K562 (cell line): ENCODE data around the gene EZH1. TPM values are rescaled to one million over a fixed set of nuclear protein-coding genes. Genes with fewer than 3 reads are reported as not detected.

ENCODE experiments used
- ATF4 ChIP-seq: fragments of 450-650 bp; formaldehyde crosslinking; IDR thresholded peaks from 2 replicates; pipeline ENCODE4 v1.4.0; 2022; ENCODE audit warnings: mild to moderate bottlenecking, moderate library complexity
- CREB1 ChIP-seq, 2 experiments: sonication (generic) in 1 of 2; formaldehyde crosslinking in 1 of 2; IDR thresholded peaks; 2 replicates each; pipeline versions ENCODE4 v1.6.1 to v1.8.0; 2012 to 2022; ENCODE audit warnings: inconsistent platforms in 1 of 2, mild to moderate bottlenecking in 1 of 2, missing genetic modification reagents in 1 of 2, moderate library complexity in 1 of 2
- E2F1 ChIP-seq: sonication (generic); formaldehyde crosslinking; IDR thresholded peaks from 2 replicates; pipeline ENCODE4 v1.8.1; 2023; ENCODE audit warnings: mild to moderate bottlenecking, missing genetic modification reagents, moderate library complexity
- FOXA3 ChIP-seq, 2 experiments: fragments of 450-650 bp in 1 of 2; sonication (generic) in 1 of 2; formaldehyde crosslinking; IDR thresholded peaks in 1 of 2; conservative IDR thresholded peaks in 1 of 2; 2 replicates each; pipeline versions ENCODE4 v1.4.0 to v1.8.0; 2020 to 2022; ENCODE audit warnings: mild to moderate bottlenecking in 2 of 2, missing genetic modification reagents in 1 of 2
- GTF2F1 ChIP-seq: IDR thresholded peaks from 2 replicates; pipeline ENCODE4 v1.6.1; 2011; ENCODE audit warnings: low read depth, low read length, improper control_type of control experiment
- HDAC1 ChIP-seq, 2 experiments: fragments of 450-650 bp; IDR thresholded peaks; 2 replicates each; pipeline ENCODE4 v1.6.1; 2016 to 2017; ENCODE audit warnings: inconsistent platforms in 1 of 2, mild to moderate bottlenecking in 1 of 2, moderate library complexity in 1 of 2
- HIVEP1 ChIP-seq: fragments of 250-450 bp; sonication (Bioruptor Pico); IDR thresholded peaks from 2 replicates; pipeline ENCODE4 v1.4.0; 2020; ENCODE audit warnings: mild to moderate bottlenecking
- HMGN3 ChIP-seq: IDR thresholded peaks from 2 replicates; pipeline ENCODE4 v1.6.1; 2011; ENCODE audit warnings: borderline replicate concordance, low read depth, mild to moderate bottlenecking, mixed read lengths, low read length; ENCODE audit not compliant: insufficient read length; ENCODE audit errors: extremely low read depth
- LEF1 ChIP-seq: fragments of 450-650 bp; IDR thresholded peaks from 2 replicates; pipeline ENCODE4 v1.6.1; 2016; ENCODE audit warnings: mild to moderate bottlenecking
- MAFK ChIP-seq: IDR thresholded peaks from 2 replicates; pipeline ENCODE4 v1.6.1; 2011; ENCODE audit warnings: low read length, improper control_type of control experiment
- MBD2 ChIP-seq: sonication (generic); IDR thresholded peaks from 2 replicates; pipeline ENCODE4 v1.6.1; 2016; ENCODE audit warnings: low read depth, borderline replicate concordance
- MNT ChIP-seq, 2 experiments: fragments of 450-650 bp; conservative IDR thresholded peaks; 2 replicates each; pipeline ENCODE4 v1.6.1; 2017; ENCODE audit warnings: mild to moderate bottlenecking in 2 of 2, moderate library complexity in 2 of 2
- MXD1 ChIP-seq: fragments of 250-450 bp; sonication (Bioruptor Pico); IDR thresholded peaks from 2 replicates; pipeline ENCODE4 v1.8.0; 2021; ENCODE audit warnings: borderline replicate concordance, mild to moderate bottlenecking, moderate library complexity; ENCODE audit not compliant: poor library complexity, severe bottlenecking
- NFRKB ChIP-seq: fragments of 450-650 bp; IDR thresholded peaks from 2 replicates; pipeline ENCODE4 v1.6.1; 2016; ENCODE audit warnings: low read depth
- NR4A1 ChIP-seq, 2 experiments: fragments of 250-450 bp in 1 of 2; fragments of 450-650 bp in 1 of 2; sonication (Bioruptor Pico) in 1 of 2; IDR thresholded peaks; 2 replicates each; pipeline versions ENCODE4 v1.4.0 to v1.6.1; 2016 to 2020; ENCODE audit warnings: mild to moderate bottlenecking in 2 of 2, missing compliant biosample characterization in 1 of 2, missing genetic modification characterization in 1 of 2, moderate library complexity in 1 of 2
- POLR2B ChIP-seq: fragments of 450-650 bp; IDR thresholded peaks from 2 replicates; pipeline ENCODE4 v1.6.1; 2018; ENCODE audit warnings: low read depth; ENCODE audit not compliant: partially characterized antibody
- SP1 ChIP-seq: sonication (generic); formaldehyde crosslinking; IDR thresholded peaks from 2 replicates; pipeline ENCODE4 v1.8.1; 2022; ENCODE audit warnings: mild to moderate bottlenecking, missing genetic modification reagents
- VEZF1 ChIP-seq: fragments of 200-800 bp; sonication (Bioruptor generic); IDR thresholded peaks from 2 replicates; pipeline ENCODE4 v1.6.1; 2017; ENCODE audit warnings: missing genetic modification characterization, missing compliant biosample characterization
- ZNF263 ChIP-seq: sonication (generic); formaldehyde crosslinking; IDR thresholded peaks from 2 replicates; pipeline ENCODE4 v1.8.0; 2022; ENCODE audit warnings: mild to moderate bottlenecking, missing genetic modification reagents, borderline replicate concordance
- ZNF717 ChIP-seq: fragments of 250-450 bp; sonication (Bioruptor Pico); IDR thresholded peaks from 2 replicates; pipeline ENCODE4 v1.5.0; 2021
- polyA plus RNA-seq, 8 experiments: library from polyadenylated mRNA; depleted of rRNA in 4 of 8; stranded (reverse) in 5 of 8; unstranded in 3 of 8; fragments of >200 nt; fragmentation: Nextera tagmentation in 2 of 8; fragmentation: Illumina TruSeq in 1 of 8; extraction: Ambion mirVana in 2 of 8; extraction: Trizol in 1 of 8; gene quantifications; 2 replicates each; pipeline versions ENCODE4 v1.2.1 to v1.2.3, GENCODE V29; 2011 to 2014; ENCODE audit warnings: inconsistent platforms in 1 of 8, missing spikeins in 1 of 8
- total RNA-seq, 7 experiments: library from RNA; depleted of rRNA in 6 of 7; stranded (reverse); fragments of >200 nt in 6 of 7; fragmentation: Illumina TruSeq in 2 of 7; extraction: Trizol in 2 of 7; gene quantifications; 2 replicates each; pipeline versions ENCODE4 v1.2.1 to v1.2.3, GENCODE V29; 2011 to 2021; ENCODE audit warnings: low replicate concordance in 1 of 7

EZH1 gene
- total and polyA plus RNA-seq, 9 of the 15 experiments (the other 6 are each of a cell fraction or from before 2014, with no cell fraction given), result 8.6 to 40.8 (median 22.9) TPM

- TF ChIP-seq HMGN3 (no peak), HDAC1 (IDR thresholded peaks at IDR 0.05) (peak in 1 of 2 experiments; percentile 72; a peak in 2 of 4 replicates), SP1 (CRISPR knock-in tag) (peak; percentile 74), LEF1 (no peak), ZNF263 (CRISPR knock-in tag) (no peak), CREB1 (IDR thresholded peaks at IDR 0.05) (0 out of 2 replicates have a peak, but pooled peaks have one; percentile 24), CREB1 (CRISPR knock-in tag; IDR thresholded peaks at IDR 0.05) (0 out of 2 replicates have a peak, but pooled peaks have one; percentile 31), NFRKB (peak; percentile 50; the same call in 1 of the 2 replicates), VEZF1 (CRISPR knock-in tag) (0 out of 2 replicates have a peak, but pooled peaks have one; percentile 17), MBD2 (0 out of 2 replicates have a peak, but pooled peaks have one; percentile 39), E2F1 (no peak), MAFK (0 out of 2 replicates have a peak, but pooled peaks have one; percentile 13), FOXA3 (CRISPR knock-in tag; conservative IDR thresholded peaks at IDR 0.05 in 1 of 2, IDR thresholded peaks at IDR 0.05 in 1 of 2) (no peak), NR4A1 (CRISPR knock-in tag; IDR thresholded peaks at IDR 0.05) (0 out of 2 replicates have a peak, but pooled peaks have one; percentile 32), NR4A1 (tag; IDR thresholded peaks at IDR 0.05) (no peak), GTF2F1 (peak; percentile 68; the same call in 1 of the 2 replicates), ATF4 (CRISPR knock-in tag) (peak; percentile 42; the same call in 1 of the 2 replicates), HIVEP1 (CRISPR knock-in tag) (0 out of 2 replicates have a peak, but pooled peaks have one; percentile 13), MNT (conservative IDR thresholded peaks at IDR 0.05) (peak in 1 of 2 experiments; percentile 58; a peak in 1 of 4 replicates), MXD1 (CRISPR knock-in tag) (peak; percentile 32), ZNF717 (CRISPR knock-in tag) (no peak), POLR2B (peak; percentile 93)
These were observed 28.6 kb upstream of the EZH1 start, which contains the start of gene VPS25 (continued) for GRCh38 chr17:42773290-42774035.
